Adrenal gland (tissue), 5 donors: ENCODE results near the gene SDC3.

ENCODE experiments used
- CTCF ChIP-seq, 6 experiments: fragments of 450-650 bp in 4 of 6; fragments of 200-600 bp in 2 of 6; sonication (generic) in 1 of 6; IDR thresholded peaks; 1 replicate in 5 of 6; 2 replicates in 1 of 6; pipeline versions ENCODE4 v1.5.1 to v1.8.0; 2016 to 2021; ENCODE audit warnings: antibody characterized with exemption in 6 of 6, mild to moderate bottlenecking in 2 of 6, moderate library complexity in 1 of 6
- POLR2A ChIP-seq, 2 donors: fragments of 450-650 bp; IDR thresholded peaks; one replicate each; pipeline ENCODE4 v1.6.1; 2017; ENCODE audit warnings: antibody characterized with exemption in 2 of 2, mild to moderate bottlenecking in 2 of 2, moderate library complexity in 1 of 2
- donor health status: DM: no; HTN: no; CAD: no.

GRCh38 chr1:30952098-30952497 lies 43.5 kb upstream of the SDC3 start:
- TF ChIP-seq CTCF (IDR thresholded peaks at IDR 0.05) (no peak), POLR2A (IDR thresholded peaks at IDR 0.05) (no peak)
